IMR-90 (cell line): Measurements from ENCODE around the gene PDE4B. TPM values are rescaled to one million over a fixed set of nuclear protein-coding genes. Genes with fewer than 3 reads are reported as not detected.

Source experiments
- ATAC-seq: fragments of 200-7000 bp; cut with Tn5 transposase; 2 replicates; pipeline ENCODE4 v1.9.1; 2020; ENCODE audit warnings: low read depth, mild to moderate bottlenecking, moderate library complexity
- BruUV-seq: library from RNA; stranded (reverse); fragments of 400-500 nt; replicated peaks from 2 replicates; lab custom pipeline; 2021; lab: Mats Ljungman, UMichigan
- CTCF ChIA-PET: fragments of 300-600 bp; formaldehyde crosslinking; extraction: SDS; loops from one replicate; lab custom pipeline; 2021; ENCODE audit warnings: antibody characterized with exemption; lab: Yijun Ruan, JAX
- POLR2A ChIA-PET: fragments of 300-600 bp; sonication (Branson Sonifier 250); formaldehyde crosslinking; loops from one replicate; lab custom pipeline; 2022; ENCODE audit warnings: antibody characterized with exemption; ENCODE audit not compliant: unreplicated experiment; lab: Charles Lee
- DNase-seq: peaks from one replicate; pipeline ENCODE4 v3.0.0; 2013
- H2AFZ ChIP-seq: replicated peaks from 2 replicates; pipeline ENCODE3; 2013; ENCODE audit warnings: low read length, mild to moderate bottlenecking; ENCODE audit not compliant: poor library complexity
- H2AK5ac ChIP-seq: 2 replicates; pipeline ENCODE4 v1.6.1; 2013; ENCODE audit warnings: low read depth, low read length, inconsistent platforms
- H2AK9ac ChIP-seq: replicated peaks from 2 replicates; pipeline ENCODE3; 2013; ENCODE audit warnings: mild to moderate bottlenecking, low read depth, low read length, moderate library complexity; ENCODE audit not compliant: poor library complexity
- H2BK120ac ChIP-seq: 2 replicates; pipeline ENCODE4 v1.6.1; 2013; ENCODE audit warnings: low read depth, low read length, inconsistent platforms
- H2BK15ac ChIP-seq: 3 replicates; pipeline ENCODE4 v1.6.1; 2013; ENCODE audit warnings: low read depth, low read length, inconsistent platforms
- H2BK20ac ChIP-seq: 2 replicates; pipeline ENCODE4 v1.6.1; 2013; ENCODE audit warnings: low read depth, mild to moderate bottlenecking, inconsistent platforms, low read length, moderate library complexity
- H2BK5ac ChIP-seq: 2 replicates; pipeline ENCODE4 v1.6.1; 2013; ENCODE audit warnings: mild to moderate bottlenecking, low read depth, low read length, inconsistent platforms; ENCODE audit not compliant: poor library complexity, severe bottlenecking
- H3K14ac ChIP-seq: replicated peaks from 2 replicates; pipeline ENCODE4 v1.6.1; 2013; ENCODE audit warnings: low read depth, low read length, inconsistent platforms
- H3K18ac ChIP-seq: 2 replicates; pipeline ENCODE4 v1.6.1; 2013; ENCODE audit warnings: low read depth, low read length, control low read depth
- H3K23ac ChIP-seq: 2 replicates; pipeline ENCODE4 v1.6.1; 2013; ENCODE audit warnings: low read depth, low read length, inconsistent platforms
- H3K27ac ChIP-seq: 2 replicates; pipeline ENCODE4 v1.5.1; 2013; ENCODE audit warnings: mild to moderate bottlenecking, control low read depth, low read length; ENCODE audit not compliant: insufficient read depth
- H3K27me3 ChIP-seq: 2 replicates; pipeline ENCODE4 v1.6.1; 2013; ENCODE audit warnings: low read length; ENCODE audit not compliant: control insufficient read depth, insufficient read depth
- H3K36me3 ChIP-seq: 2 replicates; pipeline ENCODE4 v1.6.1; 2013; ENCODE audit warnings: low read length, mixed read lengths; ENCODE audit not compliant: control insufficient read depth, insufficient read depth
- H3K4ac ChIP-seq: 2 replicates; pipeline ENCODE4 v1.6.1; 2013; ENCODE audit warnings: low read depth, low read length, inconsistent platforms
- H3K4me1 ChIP-seq: 2 replicates; pipeline ENCODE4 v1.6.1; 2013; ENCODE audit warnings: low read length, mixed read lengths; ENCODE audit not compliant: control insufficient read depth, insufficient read depth
- H3K4me2 ChIP-seq: 2 replicates; pipeline ENCODE4 v1.6.1; 2013; ENCODE audit warnings: low read depth, mild to moderate bottlenecking, control low read depth, low read length, moderate library complexity
- H3K4me3 ChIP-seq: 2 replicates; pipeline ENCODE4 v1.5.1; 2013; ENCODE audit warnings: low read depth, mild to moderate bottlenecking, control low read depth, low read length, moderate library complexity; ENCODE audit not compliant: insufficient read depth
- H3K56ac ChIP-seq: 2 replicates; pipeline ENCODE4 v1.6.1; 2013; ENCODE audit warnings: low read length, inconsistent platforms; ENCODE audit not compliant: insufficient read depth; ENCODE audit errors: extremely low read depth
- H3K79me1 ChIP-seq, 2 experiments: 2 replicates each; pipeline ENCODE4 v1.6.1; 2013; ENCODE audit warnings: low read length in 2 of 2, inconsistent platforms in 1 of 2, low read depth in 1 of 2
- H3K9ac ChIP-seq: 2 replicates; pipeline ENCODE4 v1.6.1; 2013; ENCODE audit warnings: low read depth, low read length, control low read depth
- H3K9me1 ChIP-seq: 2 replicates; pipeline ENCODE4 v1.6.1; 2013; ENCODE audit warnings: low read length, inconsistent platforms; ENCODE audit not compliant: insufficient read depth
- H3K9me3 ChIP-seq: 2 replicates; pipeline ENCODE4 v1.6.1; 2013; ENCODE audit warnings: low read length; ENCODE audit not compliant: control insufficient read depth, insufficient read depth
- H4K20me1 ChIP-seq: 2 replicates; pipeline ENCODE4 v1.6.1; 2013; ENCODE audit warnings: low read length, inconsistent platforms; ENCODE audit not compliant: insufficient read depth
- H4K5ac ChIP-seq: 2 replicates; pipeline ENCODE4 v1.6.1; 2013; ENCODE audit warnings: mild to moderate bottlenecking, low read depth, low read length, control low read depth
- H4K8ac ChIP-seq, 2 experiments: 2 replicates each; pipeline ENCODE4 v1.6.1; 2013; ENCODE audit warnings: low read depth in 2 of 2, low read length in 2 of 2, control low read depth in 1 of 2, inconsistent platforms in 1 of 2
- H4K91ac ChIP-seq: 2 replicates; pipeline ENCODE4 v1.6.1; 2013; ENCODE audit warnings: low read depth, low read length, inconsistent platforms; ENCODE audit not compliant: insufficient read depth
- BHLHE40 ChIP-seq: fragments of 150-350 bp; IDR thresholded peaks from 2 replicates; pipeline ENCODE4 v1.6.1; 2016; ENCODE audit warnings: mild to moderate bottlenecking, low read depth, low read length
- CHD1 ChIP-seq: IDR thresholded peaks from 2 replicates; pipeline ENCODE4 v1.6.1; 2012; ENCODE audit warnings: low read depth, low read length, improper control_type of control experiment
- FOS ChIP-seq: fragments of 150-350 bp; IDR thresholded peaks from 2 replicates; pipeline ENCODE4 v1.6.1; 2016; ENCODE audit warnings: low read depth, low read length
- MAFK ChIP-seq: IDR thresholded peaks from 2 replicates; pipeline ENCODE4 v1.6.1; 2012; ENCODE audit warnings: low read depth, low read length, improper control_type of control experiment
- MAZ ChIP-seq: IDR thresholded peaks from 2 replicates; pipeline ENCODE4 v1.6.1; 2012; ENCODE audit warnings: low read depth, mild to moderate bottlenecking, low read length, improper control_type of control experiment, moderate library complexity, borderline replicate concordance
- MXI1 ChIP-seq: IDR thresholded peaks from 2 replicates; pipeline ENCODE4 v1.6.1; 2012; ENCODE audit warnings: low read depth, mild to moderate bottlenecking, low read length, moderate library complexity, borderline replicate concordance
- NFE2L2 ChIP-seq: fragments of 150-350 bp; IDR thresholded peaks from 2 replicates; pipeline ENCODE4 v1.6.1; 2016; ENCODE audit warnings: low read depth, mild to moderate bottlenecking, low read length
- POLR2A ChIP-seq: IDR thresholded peaks from 2 replicates; pipeline ENCODE4 v1.6.1; 2012; ENCODE audit warnings: mild to moderate bottlenecking, low read depth, low read length
- RAD21 ChIP-seq: IDR thresholded peaks from 2 replicates; pipeline ENCODE4 v1.6.1; 2012; ENCODE audit warnings: low read length, improper control_type of control experiment
- RCOR1 ChIP-seq: IDR thresholded peaks from 2 replicates; pipeline ENCODE4 v1.6.1; 2012; ENCODE audit warnings: mild to moderate bottlenecking, low read length, improper control_type of control experiment; ENCODE audit not compliant: insufficient replicate concordance
- RFX5 ChIP-seq: IDR thresholded peaks from 2 replicates; pipeline ENCODE4 v1.8.0; 2012; ENCODE audit warnings: low read depth, mild to moderate bottlenecking, low read length, moderate library complexity
- SMC3 ChIP-seq: fragments of 150-350 bp; IDR thresholded peaks from 2 replicates; pipeline ENCODE4 v1.6.1; 2016; ENCODE audit warnings: low read depth, mild to moderate bottlenecking, antibody characterized with exemption, low read length, moderate library complexity
- WGBS, 2 experiments: methylation state at CpG; one replicate each; pipeline versions ENCODE4 v1.1.5 to v1.1.7; 2013; ENCODE audit warnings: missing lambda C conversion rate in 2 of 2; ENCODE audit not compliant: insufficient read length in 1 of 2; ENCODE audit errors: extremely low coverage in 2 of 2; 5-methylcytosine and 5-hydroxymethylcytosine counted together
- dilution Hi-C: fragments of 300-500 bp; cut with HindIII; formaldehyde crosslinking; loops from one replicate; pipeline ENCODE4 v1.14.3; 2018; ENCODE audit warnings: low sequenced_read_pairs; ENCODE audit not compliant: unreplicated experiment
- in situ Hi-C: fragments of 300-500 bp; cut with MboI; formaldehyde crosslinking; loops from 3 replicates; pipeline ENCODE4 v1.14.3; 2019; ENCODE audit warnings: low sequenced_read_pairs, inconsistent platforms, mixed read lengths
- intact Hi-C: fragments of 100-400 bp; cut with micrococcal nuclease; formaldehyde crosslinking; loops from 2 replicates; pipeline ENCODE4 v1.10.0; 2022
- polyA plus RNA-seq, 3 experiments: library from polyadenylated mRNA; depleted of rRNA; stranded (reverse); fragments of >200 nt; gene quantifications; 2 replicates each; pipeline ENCODE4 v1.2.3, GENCODE V29; 2012; ENCODE audit warnings: low replicate concordance in 1 of 3
- total RNA-seq: library from RNA; depleted of rRNA; stranded (reverse); fragments of >200 nt; gene quantifications from 2 replicates; pipeline ENCODE4 v1.2.3, GENCODE V29; 2012
- TF ChIP-seq, protein P1 (sequence below): fragments of 150-350 bp; IDR thresholded peaks from 2 replicates; pipeline ENCODE4 v1.6.1; 2017; ENCODE audit warnings: mild to moderate bottlenecking, antibody characterized with exemption, low read length, low read depth
- TF ChIP-seq, protein P2 (sequence below): fragments of 150-350 bp; IDR thresholded peaks from 2 replicates; pipeline ENCODE4 v1.6.1; 2016; ENCODE audit warnings: low read depth, mild to moderate bottlenecking, low read length, moderate library complexity, borderline replicate concordance
- TF ChIP-seq, protein P3 (sequence below): conservative IDR thresholded peaks from 2 replicates; pipeline ENCODE4 v1.5.1; 2012; ENCODE audit warnings: mild to moderate bottlenecking, low read depth, low read length, improper control_type of control experiment

PDE4B gene
- total and polyA plus RNA-seq, 2 of the 4 experiments (the other 2 are of a cell fraction), result 5.8 to 21.3 TPM

DNA sequence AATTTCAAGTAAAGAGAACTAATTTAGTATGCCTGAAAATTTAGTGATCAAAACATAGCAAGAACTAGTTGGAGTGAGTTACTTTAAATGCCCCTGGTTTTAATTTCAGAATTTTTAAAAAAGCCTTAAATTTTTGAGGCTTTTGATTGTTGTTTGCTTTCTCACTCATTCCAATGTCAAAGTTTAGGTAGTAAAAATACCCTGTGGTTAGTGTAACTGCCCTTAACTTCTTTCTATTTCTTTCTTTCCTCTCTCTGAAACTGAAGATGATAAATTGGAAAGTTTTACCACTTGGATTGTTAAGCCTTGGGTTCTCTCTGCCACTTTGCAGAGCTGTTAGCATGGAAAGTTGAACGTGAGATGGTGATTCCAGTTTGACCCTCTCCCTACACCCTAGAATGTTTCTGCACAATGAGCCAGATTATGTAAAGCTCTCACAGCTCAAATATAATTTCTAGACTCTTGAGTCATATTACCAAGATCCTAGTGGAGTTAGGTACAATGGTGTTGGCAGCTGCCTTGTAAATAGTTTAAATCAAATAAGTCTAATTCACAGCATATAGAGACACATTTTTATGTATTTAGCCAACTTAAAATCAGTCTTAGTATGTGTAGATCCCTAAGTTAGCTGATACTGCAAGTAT lies 548.9 kb downstream of the PDE4B start:
- Histone ChIP-seq H3K9ac (no peak overlapping the region), H3K23ac (no peak overlapping the region), H2BK5ac (peak overlapping the region; percentile 24), H4K8ac (no peak overlapping the region), H4K5ac (no peak overlapping the region), H3K9me3 (no peaks in the 10 kb centered on the region), H3K56ac (no peak overlapping the region), H3K18ac (peak overlapping the region; percentile 33; the same call in 1 of the 2 replicates), H3K79me1 (peaks cover 23 to 45% of the 10 kb centered on the region in 2 experiments), H3K36me3 (peaks cover 8% of the 10 kb centered on the region), H2AK5ac (0 out of 2 replicates have a peak overlapping the region, but pooled peaks have one; percentile 49), H3K4me3 (no peak overlapping the region), H2AFZ (no peak overlapping the region), H3K27ac (no peak overlapping the region), H3K14ac (0 out of 2 replicates have a peak overlapping the region, but pooled peaks have one; percentile 29), H3K4ac (peak overlapping the region; percentile 33; the same call in 1 of the 2 replicates), H2AK9ac (no peak overlapping the region), H3K4me2 (peak overlapping the region; percentile 55; the same call in 1 of the 2 replicates), H2BK120ac (no peak overlapping the region), H2BK20ac (0 out of 2 replicates have a peak overlapping the region, but pooled peaks have one; percentile 11), H3K4me1 (peaks cover 15% of the 10 kb centered on the region), H2BK15ac (no peak overlapping the region), H4K20me1 (no peaks in the 10 kb centered on the region), H4K91ac (peak overlapping the region; percentile 25; the same call in 1 of the 2 replicates), H3K9me1 (no peaks in the 10 kb centered on the region; the same call in none of the 2 replicates), H3K27me3 (no peaks in the 10 kb centered on the region)
- dilution Hi-C loops, result no loop called here
- in situ Hi-C loops, result no loop called here
- ChIA-PET POLR2A (no interaction called here), CTCF (interaction anchor here (1.5 to 1.9 kb wide), 2 partner anchors 10 to 105 kb away, joined by 4 to 6 read pairs; no protein-coding TSS in a partner anchor)
- DNase-seq, result no peak
- BruUV-seq, result no TSS peak
- ATAC-seq, result peak; percentile 37; the same call in 1 of the 2 replicates
- WGBS, 2 experiments, result no CpG with 5 or more reads among the region's 1 CpG
- intact Hi-C loops, result no loop called here
- no peak for TF ChIP-seq RFX5
- TF ChIP-seq CHD1, result no peak
- TF ChIP-seq, protein P1, sequence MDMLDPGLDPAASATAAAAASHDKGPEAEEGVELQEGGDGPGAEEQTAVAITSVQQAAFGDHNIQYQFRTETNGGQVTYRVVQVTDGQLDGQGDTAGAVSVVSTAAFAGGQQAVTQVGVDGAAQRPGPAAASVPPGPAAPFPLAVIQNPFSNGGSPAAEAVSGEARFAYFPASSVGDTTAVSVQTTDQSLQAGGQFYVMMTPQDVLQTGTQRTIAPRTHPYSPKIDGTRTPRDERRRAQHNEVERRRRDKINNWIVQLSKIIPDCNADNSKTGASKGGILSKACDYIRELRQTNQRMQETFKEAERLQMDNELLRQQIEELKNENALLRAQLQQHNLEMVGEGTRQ, result no peak
- TF ChIP-seq RCOR1, result no peak
- no peak for TF ChIP-seq FOS
- TF ChIP-seq POLR2A, result no peak
- TF ChIP-seq RAD21, result no peak
- no peak for TF ChIP-seq SMC3
- TF ChIP-seq, protein P2, sequence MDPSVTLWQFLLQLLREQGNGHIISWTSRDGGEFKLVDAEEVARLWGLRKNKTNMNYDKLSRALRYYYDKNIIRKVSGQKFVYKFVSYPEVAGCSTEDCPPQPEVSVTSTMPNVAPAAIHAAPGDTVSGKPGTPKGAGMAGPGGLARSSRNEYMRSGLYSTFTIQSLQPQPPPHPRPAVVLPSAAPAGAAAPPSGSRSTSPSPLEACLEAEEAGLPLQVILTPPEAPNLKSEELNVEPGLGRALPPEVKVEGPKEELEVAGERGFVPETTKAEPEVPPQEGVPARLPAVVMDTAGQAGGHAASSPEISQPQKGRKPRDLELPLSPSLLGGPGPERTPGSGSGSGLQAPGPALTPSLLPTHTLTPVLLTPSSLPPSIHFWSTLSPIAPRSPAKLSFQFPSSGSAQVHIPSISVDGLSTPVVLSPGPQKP, result no peak
- TF ChIP-seq NFE2L2, result no peak
- TF ChIP-seq, protein P3, sequence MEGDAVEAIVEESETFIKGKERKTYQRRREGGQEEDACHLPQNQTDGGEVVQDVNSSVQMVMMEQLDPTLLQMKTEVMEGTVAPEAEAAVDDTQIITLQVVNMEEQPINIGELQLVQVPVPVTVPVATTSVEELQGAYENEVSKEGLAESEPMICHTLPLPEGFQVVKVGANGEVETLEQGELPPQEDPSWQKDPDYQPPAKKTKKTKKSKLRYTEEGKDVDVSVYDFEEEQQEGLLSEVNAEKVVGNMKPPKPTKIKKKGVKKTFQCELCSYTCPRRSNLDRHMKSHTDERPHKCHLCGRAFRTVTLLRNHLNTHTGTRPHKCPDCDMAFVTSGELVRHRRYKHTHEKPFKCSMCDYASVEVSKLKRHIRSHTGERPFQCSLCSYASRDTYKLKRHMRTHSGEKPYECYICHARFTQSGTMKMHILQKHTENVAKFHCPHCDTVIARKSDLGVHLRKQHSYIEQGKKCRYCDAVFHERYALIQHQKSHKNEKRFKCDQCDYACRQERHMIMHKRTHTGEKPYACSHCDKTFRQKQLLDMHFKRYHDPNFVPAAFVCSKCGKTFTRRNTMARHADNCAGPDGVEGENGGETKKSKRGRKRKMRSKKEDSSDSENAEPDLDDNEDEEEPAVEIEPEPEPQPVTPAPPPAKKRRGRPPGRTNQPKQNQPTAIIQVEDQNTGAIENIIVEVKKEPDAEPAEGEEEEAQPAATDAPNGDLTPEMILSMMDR, result no peak
- no peak for TF ChIP-seq BHLHE40
- TF ChIP-seq MAZ, result no peak
- no peak for TF ChIP-seq MAFK
- no peak for TF ChIP-seq MXI1
